IMR-90 (cell line): ENCODE data around the gene TMBIM1. TPM values are rescaled to one million over a fixed set of nuclear protein-coding genes. Genes with fewer than 3 reads are reported as not detected.

Experiments used
- ATAC-seq: fragments of 200-7000 bp; cut with Tn5 transposase; 2 replicates; pipeline ENCODE4 v1.9.1; 2020; ENCODE audit warnings: low read depth, mild to moderate bottlenecking, moderate library complexity
- BruUV-seq: library from RNA; stranded (reverse); fragments of 400-500 nt; replicated peaks from 2 replicates; lab custom pipeline; 2021; lab: Mats Ljungman, UMichigan
- CTCF ChIA-PET: fragments of 300-600 bp; formaldehyde crosslinking; extraction: SDS; loops from one replicate; lab custom pipeline; 2021; ENCODE audit warnings: antibody characterized with exemption; lab: Yijun Ruan, JAX
- POLR2A ChIA-PET: fragments of 300-600 bp; sonication (Branson Sonifier 250); formaldehyde crosslinking; loops from one replicate; lab custom pipeline; 2022; ENCODE audit warnings: antibody characterized with exemption; ENCODE audit not compliant: unreplicated experiment; lab: Charles Lee
- DNase-seq: peaks from one replicate; pipeline ENCODE4 v3.0.0; 2013
- H2AFZ ChIP-seq: replicated peaks from 2 replicates; pipeline ENCODE3; 2013; ENCODE audit warnings: low read length, mild to moderate bottlenecking; ENCODE audit not compliant: poor library complexity
- H2AK5ac ChIP-seq: 2 replicates; pipeline ENCODE4 v1.6.1; 2013; ENCODE audit warnings: low read depth, low read length, inconsistent platforms
- H2AK9ac ChIP-seq: replicated peaks from 2 replicates; pipeline ENCODE3; 2013; ENCODE audit warnings: mild to moderate bottlenecking, low read depth, low read length, moderate library complexity; ENCODE audit not compliant: poor library complexity
- H2BK120ac ChIP-seq: 2 replicates; pipeline ENCODE4 v1.6.1; 2013; ENCODE audit warnings: low read depth, low read length, inconsistent platforms
- H2BK15ac ChIP-seq: 3 replicates; pipeline ENCODE4 v1.6.1; 2013; ENCODE audit warnings: low read depth, low read length, inconsistent platforms
- H2BK20ac ChIP-seq: 2 replicates; pipeline ENCODE4 v1.6.1; 2013; ENCODE audit warnings: low read depth, mild to moderate bottlenecking, inconsistent platforms, low read length, moderate library complexity
- H2BK5ac ChIP-seq: 2 replicates; pipeline ENCODE4 v1.6.1; 2013; ENCODE audit warnings: mild to moderate bottlenecking, low read depth, low read length, inconsistent platforms; ENCODE audit not compliant: poor library complexity, severe bottlenecking
- H3K14ac ChIP-seq: replicated peaks from 2 replicates; pipeline ENCODE4 v1.6.1; 2013; ENCODE audit warnings: low read depth, low read length, inconsistent platforms
- H3K18ac ChIP-seq: 2 replicates; pipeline ENCODE4 v1.6.1; 2013; ENCODE audit warnings: low read depth, low read length, control low read depth
- H3K23ac ChIP-seq: 2 replicates; pipeline ENCODE4 v1.6.1; 2013; ENCODE audit warnings: low read depth, low read length, inconsistent platforms
- H3K27ac ChIP-seq: 2 replicates; pipeline ENCODE4 v1.5.1; 2013; ENCODE audit warnings: mild to moderate bottlenecking, control low read depth, low read length; ENCODE audit not compliant: insufficient read depth
- H3K27me3 ChIP-seq: 2 replicates; pipeline ENCODE4 v1.6.1; 2013; ENCODE audit warnings: low read length; ENCODE audit not compliant: control insufficient read depth, insufficient read depth
- H3K36me3 ChIP-seq: 2 replicates; pipeline ENCODE4 v1.6.1; 2013; ENCODE audit warnings: low read length, mixed read lengths; ENCODE audit not compliant: control insufficient read depth, insufficient read depth
- H3K4ac ChIP-seq: 2 replicates; pipeline ENCODE4 v1.6.1; 2013; ENCODE audit warnings: low read depth, low read length, inconsistent platforms
- H3K4me1 ChIP-seq: 2 replicates; pipeline ENCODE4 v1.6.1; 2013; ENCODE audit warnings: low read length, mixed read lengths; ENCODE audit not compliant: control insufficient read depth, insufficient read depth
- H3K4me2 ChIP-seq: 2 replicates; pipeline ENCODE4 v1.6.1; 2013; ENCODE audit warnings: low read depth, mild to moderate bottlenecking, control low read depth, low read length, moderate library complexity
- H3K4me3 ChIP-seq: 2 replicates; pipeline ENCODE4 v1.5.1; 2013; ENCODE audit warnings: low read depth, mild to moderate bottlenecking, control low read depth, low read length, moderate library complexity; ENCODE audit not compliant: insufficient read depth
- H3K56ac ChIP-seq: 2 replicates; pipeline ENCODE4 v1.6.1; 2013; ENCODE audit warnings: low read length, inconsistent platforms; ENCODE audit not compliant: insufficient read depth; ENCODE audit errors: extremely low read depth
- H3K79me1 ChIP-seq, 2 experiments: 2 replicates each; pipeline ENCODE4 v1.6.1; 2013; ENCODE audit warnings: low read length in 2 of 2, inconsistent platforms in 1 of 2, low read depth in 1 of 2
- H3K9ac ChIP-seq: 2 replicates; pipeline ENCODE4 v1.6.1; 2013; ENCODE audit warnings: low read depth, low read length, control low read depth
- H3K9me1 ChIP-seq: 2 replicates; pipeline ENCODE4 v1.6.1; 2013; ENCODE audit warnings: low read length, inconsistent platforms; ENCODE audit not compliant: insufficient read depth
- H3K9me3 ChIP-seq: 2 replicates; pipeline ENCODE4 v1.6.1; 2013; ENCODE audit warnings: low read length; ENCODE audit not compliant: control insufficient read depth, insufficient read depth
- H4K20me1 ChIP-seq: 2 replicates; pipeline ENCODE4 v1.6.1; 2013; ENCODE audit warnings: low read length, inconsistent platforms; ENCODE audit not compliant: insufficient read depth
- H4K5ac ChIP-seq: 2 replicates; pipeline ENCODE4 v1.6.1; 2013; ENCODE audit warnings: mild to moderate bottlenecking, low read depth, low read length, control low read depth
- H4K8ac ChIP-seq, 2 experiments: 2 replicates each; pipeline ENCODE4 v1.6.1; 2013; ENCODE audit warnings: low read depth in 2 of 2, low read length in 2 of 2, control low read depth in 1 of 2, inconsistent platforms in 1 of 2
- H4K91ac ChIP-seq: 2 replicates; pipeline ENCODE4 v1.6.1; 2013; ENCODE audit warnings: low read depth, low read length, inconsistent platforms; ENCODE audit not compliant: insufficient read depth
- BHLHE40 ChIP-seq: fragments of 150-350 bp; IDR thresholded peaks from 2 replicates; pipeline ENCODE4 v1.6.1; 2016; ENCODE audit warnings: mild to moderate bottlenecking, low read depth, low read length
- CEBPB ChIP-seq: IDR thresholded peaks from 2 replicates; pipeline ENCODE4 v1.6.1; 2012; ENCODE audit warnings: low read depth, low read length, improper control_type of control experiment
- FOS ChIP-seq: fragments of 150-350 bp; IDR thresholded peaks from 2 replicates; pipeline ENCODE4 v1.6.1; 2016; ENCODE audit warnings: low read depth, low read length
- MXI1 ChIP-seq: IDR thresholded peaks from 2 replicates; pipeline ENCODE4 v1.6.1; 2012; ENCODE audit warnings: low read depth, mild to moderate bottlenecking, low read length, moderate library complexity, borderline replicate concordance
- NFE2L2 ChIP-seq: fragments of 150-350 bp; IDR thresholded peaks from 2 replicates; pipeline ENCODE4 v1.6.1; 2016; ENCODE audit warnings: low read depth, mild to moderate bottlenecking, low read length
- RAD21 ChIP-seq: IDR thresholded peaks from 2 replicates; pipeline ENCODE4 v1.6.1; 2012; ENCODE audit warnings: low read length, improper control_type of control experiment
- RFX5 ChIP-seq: IDR thresholded peaks from 2 replicates; pipeline ENCODE4 v1.8.0; 2012; ENCODE audit warnings: low read depth, mild to moderate bottlenecking, low read length, moderate library complexity
- WGBS, 2 experiments: methylation state at CpG; one replicate each; pipeline versions ENCODE4 v1.1.5 to v1.1.7; 2013; ENCODE audit warnings: missing lambda C conversion rate in 2 of 2; ENCODE audit not compliant: insufficient read length in 1 of 2; ENCODE audit errors: extremely low coverage in 2 of 2; 5-methylcytosine and 5-hydroxymethylcytosine counted together
- dilution Hi-C: fragments of 300-500 bp; cut with HindIII; formaldehyde crosslinking; loops from one replicate; pipeline ENCODE4 v1.14.3; 2018; ENCODE audit warnings: low sequenced_read_pairs; ENCODE audit not compliant: unreplicated experiment
- in situ Hi-C: fragments of 300-500 bp; cut with MboI; formaldehyde crosslinking; loops from 3 replicates; pipeline ENCODE4 v1.14.3; 2019; ENCODE audit warnings: low sequenced_read_pairs, inconsistent platforms, mixed read lengths
- intact Hi-C: fragments of 100-400 bp; cut with micrococcal nuclease; formaldehyde crosslinking; loops from 2 replicates; pipeline ENCODE4 v1.10.0; 2022
- polyA plus RNA-seq, 3 experiments: library from polyadenylated mRNA; depleted of rRNA; stranded (reverse); fragments of >200 nt; gene quantifications; 2 replicates each; pipeline ENCODE4 v1.2.3, GENCODE V29; 2012; ENCODE audit warnings: low replicate concordance in 1 of 3
- total RNA-seq: library from RNA; depleted of rRNA; stranded (reverse); fragments of >200 nt; gene quantifications from 2 replicates; pipeline ENCODE4 v1.2.3, GENCODE V29; 2012
- TF ChIP-seq, protein P1 (sequence below): fragments of 150-350 bp; IDR thresholded peaks from 2 replicates; pipeline ENCODE4 v1.6.1; 2016; ENCODE audit warnings: low read depth, mild to moderate bottlenecking, low read length, moderate library complexity, borderline replicate concordance

TMBIM1 gene
- total and polyA plus RNA-seq, 2 of the 4 experiments (the other 2 are of a cell fraction) = 84.6 to 102 TPM

GRCh38 chr2:218271865-218272530, 20.3 kb downstream of the TMBIM1 start:
- CTCF ChIA-PET = interaction anchor here (1.8 to 3.9 kb wide), 2 partner anchors 12 to 20 kb away, joined by 4 to 24 read pairs; partner anchors contain the start of gene TMBIM1
- Histone ChIP-seq H2AFZ (peak overlapping the region; percentile 39), H3K4me3 (no peak overlapping the region), H4K5ac (no peak overlapping the region), H2BK15ac (no peak overlapping the region), H2BK20ac (no peak overlapping the region), H4K91ac (no peak overlapping the region), H3K9me3 (no peaks in the 10 kb centered on the region), H3K79me1 (peaks cover 22 to 66% of the 10 kb centered on the region in 2 experiments), H3K4ac (no peak overlapping the region), H2BK5ac (no peak overlapping the region), H3K14ac (no peak overlapping the region), H2AK5ac (no peak overlapping the region), H3K9me1 (0 out of 2 replicates have a peak, but pooled peaks cover 3% of the 10 kb centered on the region), H3K27me3 (no peaks in the 10 kb centered on the region), H3K27ac (no peak overlapping the region), H3K56ac (no peak overlapping the region), H3K4me2 (no peak overlapping the region; the same call in 1 of the 2 replicates), H3K23ac (0 out of 2 replicates have a peak overlapping the region, but pooled peaks have one; percentile 9), H4K20me1 (peaks cover 9% of the 10 kb centered on the region; the same call in 1 of the 2 replicates), H3K4me1 (peaks cover 10% of the 10 kb centered on the region), H4K8ac (no peak overlapping the region), H2BK120ac (no peak overlapping the region), H3K36me3 (peaks cover 40% of the 10 kb centered on the region), H2AK9ac (no peak overlapping the region), H3K18ac (no peak overlapping the region), H3K9ac (no peak overlapping the region)
- WGBS, 2 experiments = 94% methylated on average over 2 of the region's 5 CpGs; no CpG with 5 or more reads in 1 of the 2 experiments
- TF ChIP-seq CEBPB = no peak
- no peak for TF ChIP-seq MXI1
- TF ChIP-seq RAD21 = no peak
- TF ChIP-seq NFE2L2 = no peak
- no peak for TF ChIP-seq FOS
- no peak for TF ChIP-seq BHLHE40
- TF ChIP-seq, protein P1, sequence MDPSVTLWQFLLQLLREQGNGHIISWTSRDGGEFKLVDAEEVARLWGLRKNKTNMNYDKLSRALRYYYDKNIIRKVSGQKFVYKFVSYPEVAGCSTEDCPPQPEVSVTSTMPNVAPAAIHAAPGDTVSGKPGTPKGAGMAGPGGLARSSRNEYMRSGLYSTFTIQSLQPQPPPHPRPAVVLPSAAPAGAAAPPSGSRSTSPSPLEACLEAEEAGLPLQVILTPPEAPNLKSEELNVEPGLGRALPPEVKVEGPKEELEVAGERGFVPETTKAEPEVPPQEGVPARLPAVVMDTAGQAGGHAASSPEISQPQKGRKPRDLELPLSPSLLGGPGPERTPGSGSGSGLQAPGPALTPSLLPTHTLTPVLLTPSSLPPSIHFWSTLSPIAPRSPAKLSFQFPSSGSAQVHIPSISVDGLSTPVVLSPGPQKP = no peak
- TF ChIP-seq RFX5 = no peak
- intact Hi-C loops = loop anchor here (1.0 to 10.0 kb wide), 4 partner anchors 15 to 293 kb away; partner anchors contain the start of genes CATIP, CNOT9 and USP37
- in situ Hi-C loops = loop anchor here (10.0 kb wide), 1 partner anchor 123 kb away; the partner anchor contains the start of gene CTDSP1
- ATAC-seq (no peak), DNase-seq (no peak)
- POLR2A ChIA-PET = no interaction called here
- no TSS peak for BruUV-seq
- dilution Hi-C loops = no loop called here
